GM18868 (cell line): ENCODE data around the gene ATP2A1.
"Not testable (repeated sequence)": the region's sequence is repeated elsewhere in the genome, so short reads cannot be mapped to it uniquely, and the experiment has no call there.

Experiments
- ATAC-seq: cut with Tn5 transposase; IDR thresholded peaks from one replicate; pipeline ENCODE4 v1.9.1; 2021; ENCODE audit warnings: mild to moderate bottlenecking, moderate library complexity; ENCODE audit not compliant: unreplicated experiment

Gene ATP2A1

GRCh38 chr16:28858421-28858820, 19.9 kb upstream of the ATP2A1 start:
- ATAC-seq, result no peak

- no peak for ATAC-seq
Observed at GRCh38 chr16:28859326-28859725, 19.0 kb upstream of the ATP2A1 start.

- no peak for ATAC-seq
Observed at GRCh38 chr16:28863929-28864793, 14.1 kb upstream of the ATP2A1 start.

GRCh38 chr16:28865001-28865688, 13.1 kb upstream of the ATP2A1 start:
- no peak for ATAC-seq

GRCh38 chr16:28865722-28866453, 12.4 kb upstream of the ATP2A1 start:
- ATAC-seq, result no peak

- ATAC-seq, result no peak
Observed at GRCh38 chr16:28866454-28866804, 11.9 kb upstream of the ATP2A1 start.

GRCh38 chr16:28867241-28867640, 11.0 kb upstream of the ATP2A1 start:
- no peak for ATAC-seq

GRCh38 chr16:28867646-28868045, 10.6 kb upstream of the ATP2A1 start:
- ATAC-seq, result not testable (repeated sequence)

GRCh38 chr16:28869201-28869600, 9.1 kb upstream of the ATP2A1 start:
- no peak for ATAC-seq

GRCh38 chr16:28872952-28873351, 5.3 kb upstream of the ATP2A1 start:
- no peak for ATAC-seq

- no peak for ATAC-seq
Observed at GRCh38 chr16:28873543-28874201, 4.6 kb upstream of the ATP2A1 start.

- ATAC-seq, result no peak
Observed at GRCh38 chr16:28874406-28874805, 3.9 kb upstream of the ATP2A1 start.

- ATAC-seq, result no peak
Observed at GRCh38 chr16:28875134-28876018, 2.9 kb upstream of the ATP2A1 start.

GRCh38 chr16:28876019-28876659, 2.1 kb upstream of the ATP2A1 start:
- ATAC-seq, result no peak

GRCh38 chr16:28876973-28877654, 1.2 kb upstream of the ATP2A1 start:
- ATAC-seq, result no peak

GRCh38 chr16:28877655-28878000, 660 bp upstream of the ATP2A1 start:
- ATAC-seq, result no peak

- peak; percentile 37 for ATAC-seq
Observed at GRCh38 chr16:28879261-28879840, 1.1 kb downstream of the ATP2A1 start.

- peak; percentile 87 for ATAC-seq
Observed at GRCh38 chr16:28879841-28880588, 1.7 kb downstream of the ATP2A1 start.
